ENCODE measurements around the gene AASS. TPM values are rescaled to one million over a fixed set of nuclear protein-coding genes. Genes with fewer than 3 reads are reported as not detected.

AASS gene
- polyA plus RNA-seq, 3 donors = 38.0 to 67.1 (median 66.1) TPM

DNA sequence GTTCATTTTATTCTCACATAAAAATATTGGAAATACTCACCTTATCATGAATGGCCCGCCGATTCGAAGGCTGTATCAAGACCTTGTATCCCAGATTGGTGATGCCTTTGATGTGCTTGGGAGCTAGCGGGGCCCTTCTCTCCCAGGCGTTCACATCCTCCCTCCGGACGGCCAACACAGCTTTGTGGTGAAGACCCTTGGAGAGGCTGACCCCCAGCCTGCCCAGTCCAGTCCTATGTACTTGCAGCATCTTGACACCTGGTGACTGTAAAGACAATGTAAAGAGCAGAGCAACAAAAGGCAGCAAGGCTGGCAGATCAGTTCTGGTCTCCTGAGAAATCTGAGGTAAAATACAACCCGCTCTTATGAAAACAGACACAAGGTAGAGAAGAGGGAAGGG lies 10.6 kb downstream of the AASS start:
- DNase-seq = no peak

GRCh38 chr7:122132341-122132740 lies 11.7 kb downstream of the AASS start:
- no peak for DNase-seq

GRCh38 chr7:122123746-122124145 lies 20.3 kb downstream of the AASS start:
- no peak for DNase-seq

DNA sequence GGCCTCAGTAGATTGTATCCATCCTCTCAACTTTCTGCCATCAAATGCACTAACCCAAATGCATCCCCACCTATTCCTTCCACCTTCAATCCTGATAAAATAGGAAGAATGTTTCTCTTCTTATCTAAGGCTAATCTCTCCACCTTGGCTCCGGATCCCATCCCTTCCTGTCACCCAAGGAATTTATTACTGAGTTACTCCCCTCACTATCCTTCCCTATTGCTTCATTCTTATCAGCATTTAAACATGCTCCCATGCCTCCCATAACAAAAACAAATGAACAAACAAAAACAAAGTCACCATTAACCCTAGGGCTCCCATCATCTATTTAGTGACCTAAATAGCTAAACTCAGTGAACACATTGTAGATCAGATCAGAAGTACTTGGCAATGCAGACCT lies 25.3 kb downstream of the AASS start:
- DNase-seq = no peak

DNA sequence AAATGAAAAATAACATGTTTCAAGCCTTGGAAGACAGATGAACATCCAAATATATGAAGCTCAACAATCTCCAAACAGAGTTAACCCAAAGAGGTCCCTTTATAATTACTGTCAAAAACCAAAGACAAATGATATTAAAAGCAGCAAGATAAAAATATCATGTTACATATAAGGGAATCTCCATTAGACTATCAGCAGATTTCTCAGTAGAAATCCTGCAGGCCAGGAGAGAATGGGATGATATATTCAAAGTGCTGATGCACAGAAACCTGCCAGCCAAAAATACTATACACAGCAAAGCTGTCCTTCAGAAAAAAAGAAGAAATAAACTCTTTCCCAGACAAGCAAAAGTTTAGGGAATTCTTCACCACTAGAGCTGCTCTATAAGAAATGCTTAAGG lies 41.0 kb downstream of the AASS start:
- DNase-seq = no peak

DNA sequence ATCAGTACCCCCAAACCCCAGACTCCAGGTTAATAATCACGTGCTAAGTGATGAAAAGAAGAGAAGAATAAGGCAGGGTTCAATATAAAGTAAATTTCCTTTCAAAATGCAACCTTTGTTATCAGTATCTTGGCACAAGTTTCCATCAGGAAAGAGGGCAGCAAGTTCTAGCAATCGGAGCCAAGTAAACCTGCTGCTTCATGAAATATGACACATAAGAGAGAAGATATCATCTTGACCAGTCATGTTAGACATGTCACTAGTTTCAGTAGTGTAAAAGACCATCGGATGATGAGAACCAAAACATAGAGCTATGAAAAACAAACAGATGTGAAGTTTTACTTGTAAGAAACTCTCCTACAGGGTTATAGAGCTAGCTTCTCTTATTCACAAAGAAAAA lies 44.0 kb downstream of the AASS start:
- no peak for DNase-seq

DNA sequence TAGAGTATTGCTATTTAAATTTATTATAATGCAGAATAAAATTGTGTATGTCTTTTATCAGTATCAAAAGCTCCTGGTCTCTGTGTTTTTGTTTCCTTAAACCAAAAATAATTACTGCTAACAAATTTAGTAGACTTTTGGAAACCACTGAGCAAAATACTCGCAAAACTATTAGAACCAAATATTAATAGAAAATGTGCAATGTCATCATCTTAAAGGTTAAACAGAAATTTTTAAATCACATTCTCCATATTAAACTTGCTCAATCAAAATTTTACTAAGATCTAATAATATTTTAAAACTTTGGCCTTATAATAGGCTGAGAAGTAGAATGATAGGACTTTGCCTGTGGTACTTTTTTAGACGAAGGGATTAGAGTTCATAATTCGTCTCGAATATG lies 48.4 kb downstream of the AASS start:
- DNase-seq = no peak

DNA sequence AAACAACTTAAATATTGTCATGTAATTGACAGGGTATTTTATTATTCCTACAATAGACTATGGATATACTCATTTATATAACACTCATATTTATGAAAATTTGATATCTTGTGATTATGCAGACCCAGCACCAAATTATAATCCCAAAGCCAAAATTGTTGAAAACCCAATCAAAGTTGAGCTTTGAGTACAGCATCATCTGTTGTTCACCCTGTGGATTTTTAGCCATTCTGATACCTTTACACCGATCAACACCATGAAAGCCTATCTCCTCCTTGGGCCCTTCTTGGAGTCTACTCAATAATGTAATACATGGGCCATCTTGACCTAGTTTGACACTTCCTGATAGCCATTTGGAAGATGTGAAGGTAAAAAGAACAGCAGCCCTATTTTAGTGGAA lies 49.5 kb downstream of the AASS start:
- DNase-seq = no peak

DNA sequence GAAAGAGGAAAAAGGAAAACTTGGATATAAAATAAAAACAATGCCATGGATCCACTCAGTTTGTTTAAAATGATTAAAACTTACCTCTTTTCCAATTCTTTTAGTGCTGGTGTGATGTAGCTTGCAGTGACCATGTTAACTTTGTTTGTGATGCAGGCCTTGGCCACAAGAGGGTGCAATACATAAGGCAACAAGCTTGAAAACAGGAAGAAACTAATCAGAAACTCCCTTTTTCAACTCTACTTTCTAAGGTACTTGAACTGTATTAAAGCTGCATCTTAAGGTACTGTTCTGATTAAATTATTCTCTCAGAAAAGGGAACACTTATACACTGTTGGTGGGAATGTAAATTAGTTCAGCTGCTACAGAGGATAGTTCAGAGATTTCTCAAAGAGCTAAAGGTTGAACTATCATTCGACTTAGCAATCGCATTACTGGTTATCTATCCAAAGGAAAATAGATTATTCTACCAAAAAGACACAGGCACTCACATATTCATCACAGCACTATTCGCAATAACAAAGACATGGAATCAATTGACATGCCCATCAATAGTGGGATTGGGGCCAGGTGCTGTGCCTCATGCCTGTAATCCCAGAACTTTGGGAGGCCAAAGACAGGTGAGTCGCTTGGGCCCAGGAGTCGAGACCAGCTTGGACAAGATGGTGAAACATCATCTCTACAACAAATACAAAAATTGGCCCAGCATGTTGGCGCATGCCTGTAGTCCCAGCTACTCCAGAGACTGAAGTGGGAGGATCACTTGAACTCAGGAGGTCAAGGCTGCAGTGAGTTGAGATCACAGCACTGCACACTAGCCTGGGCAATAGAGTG lies 50.9 kb downstream of the AASS start:
- peak; percentile 48 for DNase-seq

DNA sequence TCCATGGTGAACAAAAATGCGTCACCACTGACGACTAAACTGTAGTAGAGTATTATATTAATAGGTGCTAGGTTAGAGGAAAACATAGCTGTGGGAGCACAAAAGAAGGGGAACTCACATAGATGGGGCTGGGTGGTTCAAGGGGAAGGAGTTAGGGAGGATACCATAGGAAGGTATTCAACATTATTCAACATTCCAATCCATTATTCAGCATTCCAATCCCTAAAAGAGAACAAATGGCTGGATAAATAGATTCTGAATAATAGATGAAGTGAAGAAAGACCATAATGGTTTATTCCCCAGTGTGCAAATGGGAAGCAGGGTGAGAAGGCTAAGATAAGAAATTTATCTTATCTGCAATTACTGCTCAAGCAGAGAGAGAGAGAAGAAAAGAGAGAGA lies 61.4 kb downstream of the AASS start:
- no peak for DNase-seq

DNA sequence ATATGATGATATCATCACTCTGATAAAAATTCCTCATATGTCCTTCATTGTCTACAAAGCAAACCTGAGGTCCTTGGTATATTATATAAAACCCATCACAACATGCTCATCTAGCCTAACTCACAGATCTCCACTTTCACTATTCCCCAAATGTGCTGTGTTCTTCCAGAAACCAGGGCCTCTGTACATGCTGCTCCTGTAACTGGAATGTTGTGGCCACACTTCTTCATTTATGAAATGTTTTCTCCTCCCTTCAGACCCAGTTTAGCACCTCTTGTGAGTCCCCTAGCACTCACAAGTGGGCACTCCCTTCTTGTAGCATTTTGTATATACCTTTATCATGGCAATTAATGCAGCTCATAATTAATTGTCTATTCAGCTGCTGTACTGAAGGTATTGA lies 61.9 kb downstream of the AASS start:
- no peak for DNase-seq

- no peak for DNase-seq
These were observed 70.4 kb downstream of the AASS start for GRCh38 chr7:122073635-122074034.

DNA sequence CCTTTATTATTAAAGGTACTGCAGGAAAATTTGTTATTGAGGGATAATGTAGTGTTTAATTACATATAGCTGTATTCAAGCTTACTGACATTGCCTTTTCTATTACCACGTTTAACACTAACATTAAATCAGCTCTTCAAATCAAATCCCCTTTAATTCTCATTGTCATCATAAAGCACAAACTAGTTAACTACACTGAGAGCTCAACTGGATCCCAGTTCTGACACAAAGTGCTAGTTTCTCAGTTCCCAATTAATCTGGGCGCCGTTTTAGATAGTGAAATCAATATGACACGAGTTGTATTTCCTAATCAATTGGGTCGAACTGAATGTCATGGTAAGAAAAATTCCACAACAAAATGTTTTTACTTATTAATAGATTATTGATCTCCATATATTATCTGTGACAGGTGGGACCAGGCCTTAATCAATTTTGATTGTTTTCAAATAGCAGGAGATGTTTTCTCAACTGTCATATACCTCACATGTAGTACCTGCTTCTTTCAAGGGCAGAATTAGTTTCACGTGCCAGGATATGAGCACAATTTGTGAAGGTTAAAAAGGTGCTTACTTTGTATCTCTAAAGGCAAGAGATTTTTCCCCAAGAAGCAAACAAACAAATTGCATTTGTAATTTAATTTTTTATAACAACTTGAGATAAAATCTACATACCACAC lies 71.0 kb downstream of the AASS start:
- DNase-seq = no peak

DNA sequence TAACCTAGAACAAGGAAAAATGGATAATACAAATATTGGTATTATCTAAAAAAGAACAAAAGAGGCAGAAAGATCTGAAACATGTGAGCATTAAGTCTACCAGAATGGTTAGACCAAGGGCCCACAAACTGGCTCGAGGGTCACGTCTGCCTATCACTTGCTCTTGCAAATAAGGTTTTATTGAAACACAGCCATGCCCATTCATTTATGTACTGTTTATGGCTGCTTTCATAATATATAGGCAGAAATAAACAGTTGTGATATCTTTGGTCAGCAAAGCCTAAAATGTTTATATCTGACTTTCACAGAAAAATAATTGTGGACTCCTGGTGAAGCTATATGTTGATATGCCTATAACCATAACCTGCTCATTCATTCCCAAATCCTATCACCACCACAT lies 71.8 kb downstream of the AASS start:
- no peak for DNase-seq

GRCh38 chr7:122070834-122071233 lies 73.2 kb downstream of the AASS start:
- DNase-seq = no peak

GRCh38 chr7:122070062-122070461 lies 74.0 kb downstream of the AASS start:
- DNase-seq = no peak

DNA sequence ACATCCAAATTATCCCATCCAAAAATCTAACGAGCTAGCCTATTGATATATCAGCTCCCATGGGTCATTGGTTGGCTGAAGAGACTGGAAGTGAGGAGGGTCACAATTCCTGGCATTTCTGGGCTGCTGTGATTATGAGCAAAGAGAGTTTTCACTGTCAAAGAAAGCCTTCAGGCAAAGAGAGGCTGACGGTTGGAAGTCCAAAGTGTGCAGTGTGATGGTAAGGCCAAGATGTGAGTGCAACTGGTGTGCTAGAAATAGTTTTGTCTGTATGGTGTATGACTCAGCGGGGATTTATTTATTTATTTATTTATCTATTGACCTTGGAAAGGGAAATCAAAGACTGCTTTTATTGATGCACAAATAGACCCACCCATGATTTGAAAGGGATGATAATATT lies 75.0 kb downstream of the AASS start:
- DNase-seq = no peak

- DNase-seq = no peak
These were observed 76.0 kb downstream of the AASS start for GRCh38 chr7:122068046-122068445.

GRCh38 chr7:122067077-122067476 lies 77.0 kb downstream of the AASS start:
- DNase-seq = no peak

- no peak for DNase-seq
These were observed 79.1 kb downstream of the AASS start for GRCh38 chr7:122064971-122065370.

DNA sequence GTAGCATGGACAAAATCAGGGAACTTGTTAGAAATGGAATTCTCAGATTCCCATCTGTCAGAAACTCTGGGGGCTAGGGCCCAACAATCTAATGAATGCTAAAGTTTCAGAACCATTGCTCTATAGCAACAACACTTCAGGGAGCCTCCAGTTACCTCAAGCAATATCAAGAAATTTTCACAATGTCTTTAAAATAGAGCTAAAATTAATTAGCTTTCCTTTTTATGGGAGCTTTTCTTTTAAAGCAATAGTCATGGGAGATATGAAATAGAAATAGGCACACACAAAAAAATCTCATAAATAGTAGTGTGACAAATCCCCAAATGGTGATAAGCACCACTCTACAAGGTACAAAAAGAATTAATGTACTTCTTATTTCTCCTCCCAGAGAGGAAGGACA lies 80.9 kb downstream of the AASS start:
- no peak for DNase-seq

DNA sequence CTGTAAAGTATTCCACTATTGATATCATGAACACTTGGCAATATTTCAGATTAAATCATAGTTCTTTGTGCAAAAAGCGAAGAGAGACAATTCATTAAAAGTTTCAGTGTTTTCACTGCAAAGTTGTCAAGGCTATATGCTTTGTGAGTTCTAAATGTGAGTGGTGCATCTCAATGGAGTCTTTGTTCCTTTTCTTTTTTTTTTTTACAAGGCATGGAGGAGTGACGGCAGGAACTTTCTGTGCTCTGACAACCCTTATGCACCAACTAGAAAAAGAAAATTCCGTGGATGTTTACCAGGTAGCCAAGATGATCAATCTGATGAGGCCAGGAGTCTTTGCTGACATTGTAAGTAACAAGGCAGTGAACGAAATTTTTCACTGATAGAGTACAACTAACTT lies 84.5 kb downstream of the AASS start:
- no peak for DNase-seq

DNA sequence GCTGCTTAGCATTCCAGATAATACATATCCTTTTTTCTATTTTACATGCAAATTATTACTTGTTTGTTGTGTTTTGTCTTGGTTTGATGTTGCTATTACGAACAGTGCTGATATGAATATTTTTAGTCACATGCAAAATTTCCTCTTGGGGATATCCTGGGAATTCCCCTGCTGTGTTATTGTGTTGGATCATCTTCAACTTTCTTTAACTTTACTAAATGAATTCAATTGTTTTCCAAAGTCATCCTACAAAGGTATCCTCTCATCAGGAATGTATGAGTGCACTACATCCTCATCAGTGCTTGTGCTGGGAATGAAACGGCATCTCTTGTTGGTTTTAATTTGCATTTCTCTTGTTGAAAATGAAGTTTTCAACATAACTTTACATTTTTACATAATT lies 87.1 kb downstream of the AASS start:
- no peak for DNase-seq

GRCh38 chr7:122055073-122055472 lies 89.0 kb downstream of the AASS start:
- DNase-seq = no peak

Measured in renal pelvis (tissue), 4 donors.